ENCODE results near the gene B4GALNT1. TPM values are rescaled to one million over a fixed set of nuclear protein-coding genes. Genes with fewer than 3 reads are reported as not detected.

Gene B4GALNT1
- total RNA-seq, 2 experiments from 2014 or later: 1.2 to 3.1 TPM

GRCh38 chr12:57606821-57607220, 26.2 kb downstream of the B4GALNT1 start:
- ChIA-PET POLR2A (interaction anchor here (1.4 kb wide), 1 partner anchor 15 kb away, joined by 3 read pairs; the partner anchor contains the start of gene PIP4K2C), CTCF (ENCODE audit: unreplicated experiment) (no interaction called here)
- no peak overlapping the region for H2AFZ ChIP-seq (ENCODE audit: low read length)
- H3K4me3 ChIP-seq (ENCODE audit: low read depth, low read length, poor library complexity, severe bottlenecking): no peak overlapping the region
- no peaks in the 10 kb centered on the region for H3K9me2 ChIP-seq (ENCODE audit: insufficient read depth, low read length)
- no peak overlapping the region for H3K4me2 ChIP-seq (ENCODE audit: low read length)
- H3K9me3 ChIP-seq (ENCODE audit: low read length): no peaks in the 10 kb centered on the region
- no peaks in the 10 kb centered on the region for H3K4me1 ChIP-seq (ENCODE audit: insufficient read depth, low read length, poor library complexity, severe bottlenecking)
- DNase-seq (ENCODE audit: low spot score): no peak
- no peaks in the 10 kb centered on the region for H3K79me2 ChIP-seq (ENCODE audit: insufficient read depth, low read depth, low read length)
- H3K27ac ChIP-seq (ENCODE audit: low read depth, low read length, poor library complexity, severe bottlenecking): no peak overlapping the region
- TF ChIP-seq CTCF (conservative IDR thresholded peaks at IDR 0.05; ENCODE audit: low read length) (no peak), EZH2phosphoT487 (IDR thresholded peaks at IDR 0.05; ENCODE audit: borderline replicate concordance, low read depth, low read length) (no peak)
- BruUV-seq (replicated peaks): no TSS peak
- peaks cover 12% of the 10 kb centered on the region; the same call in 1 of the 2 replicates for H3K36me3 ChIP-seq (ENCODE audit: insufficient read depth, low read length)
- no peaks in the 10 kb centered on the region for H4K20me1 ChIP-seq (ENCODE audit: insufficient read depth, low read length)
- intact Hi-C loops (cut with micrococcal nuclease; ENCODE audit: unreplicated experiment): no loop called here

- H3K4me2 ChIP-seq (ENCODE audit: low read length): no peak overlapping the region
- no TSS peak for BruUV-seq (replicated peaks)
- H2AFZ ChIP-seq (ENCODE audit: low read length): no peak overlapping the region
- H3K4me1 ChIP-seq (ENCODE audit: insufficient read depth, low read length, poor library complexity, severe bottlenecking): no peaks in the 10 kb centered on the region
- H3K9me2 ChIP-seq (ENCODE audit: insufficient read depth, low read length): no peaks in the 10 kb centered on the region
- no peaks in the 10 kb centered on the region for H3K9me3 ChIP-seq (ENCODE audit: low read length)
- no peaks in the 10 kb centered on the region for H4K20me1 ChIP-seq (ENCODE audit: insufficient read depth, low read length)
- H3K79me2 ChIP-seq (ENCODE audit: insufficient read depth, low read depth, low read length): no peaks in the 10 kb centered on the region
- H3K27ac ChIP-seq (ENCODE audit: low read depth, low read length, poor library complexity, severe bottlenecking): no peak overlapping the region
- peaks cover 16% of the 10 kb centered on the region; the same call in 1 of the 2 replicates for H3K36me3 ChIP-seq (ENCODE audit: insufficient read depth, low read length)
- DNase-seq (ENCODE audit: low spot score): no peak
- CTCF ChIA-PET (ENCODE audit: unreplicated experiment): interaction anchor here (0.5 kb wide), 1 partner anchor 788 kb away, joined by 5 read pairs; no protein-coding TSS in a partner anchor
- intact Hi-C loops (cut with micrococcal nuclease; ENCODE audit: unreplicated experiment): no loop called here
- POLR2A ChIA-PET: interaction anchor here (1.4 kb wide), 1 partner anchor 15 kb away, joined by 3 read pairs; the partner anchor contains the start of gene PIP4K2C
- TF ChIP-seq CTCF (conservative IDR thresholded peaks at IDR 0.05; ENCODE audit: low read length): no peak
- TF ChIP-seq EZH2phosphoT487 (IDR thresholded peaks at IDR 0.05; ENCODE audit: borderline replicate concordance, low read depth, low read length): no peak
- H3K4me3 ChIP-seq (ENCODE audit: low read depth, low read length, poor library complexity, severe bottlenecking): no peak overlapping the region
Observed at GRCh38 chr12:57606399-57606798, 26.6 kb downstream of the B4GALNT1 start.

GRCh38 chr12:57605811-57606311, 27.1 kb downstream of the B4GALNT1 start:
- ChIA-PET POLR2A (interaction anchor here (1.4 kb wide), 1 partner anchor 14 kb away, joined by 3 read pairs; the partner anchor contains the start of gene PIP4K2C), CTCF (ENCODE audit: unreplicated experiment) (interaction anchor here (0.5 kb wide), 1 partner anchor 787 kb away, joined by 5 read pairs; no protein-coding TSS in a partner anchor)
- no peaks in the 10 kb centered on the region for H4K20me1 ChIP-seq (ENCODE audit: insufficient read depth, low read length)
- H3K9me2 ChIP-seq (ENCODE audit: insufficient read depth, low read length): no peaks in the 10 kb centered on the region
- no peaks in the 10 kb centered on the region for H3K9me3 ChIP-seq (ENCODE audit: low read length)
- peaks cover 22% of the 10 kb centered on the region; the same call in 1 of the 2 replicates for H3K36me3 ChIP-seq (ENCODE audit: insufficient read depth, low read length)
- H2AFZ ChIP-seq (ENCODE audit: low read length): no peak overlapping the region
- H3K4me1 ChIP-seq (ENCODE audit: insufficient read depth, low read length, poor library complexity, severe bottlenecking): no peaks in the 10 kb centered on the region
- no peak overlapping the region for H3K4me3 ChIP-seq (ENCODE audit: low read depth, low read length, poor library complexity, severe bottlenecking)
- DNase-seq (ENCODE audit: low spot score): no peak
- no peaks in the 10 kb centered on the region for H3K79me2 ChIP-seq (ENCODE audit: insufficient read depth, low read depth, low read length)
- TF ChIP-seq EZH2phosphoT487 (IDR thresholded peaks at IDR 0.05; ENCODE audit: borderline replicate concordance, low read depth, low read length): no peak
- TF ChIP-seq CTCF (conservative IDR thresholded peaks at IDR 0.05; ENCODE audit: low read length): no peak
- intact Hi-C loops (cut with micrococcal nuclease; ENCODE audit: unreplicated experiment): no loop called here
- no peak overlapping the region for H3K27ac ChIP-seq (ENCODE audit: low read depth, low read length, poor library complexity, severe bottlenecking)
- no peak overlapping the region for H3K4me2 ChIP-seq (ENCODE audit: low read length)
- no TSS peak for BruUV-seq (replicated peaks)
